ENCODE measurements around the gene NHSL2. TPM values are rescaled to one million over a fixed set of nuclear protein-coding genes. Genes with fewer than 3 reads are reported as not detected.
"Not testable (repeated sequence)": the region's sequence is repeated elsewhere in the genome, so short reads cannot be mapped to it uniquely, and the experiment has no call there.

Gene NHSL2
- 1 to 10 TPM in 1 of 2 experiments, under 1 TPM in 1; 0.45 to 2.2 TPM for total RNA-seq

GRCh38 chrX:71910643-71910985, at the start of gene NHSL2:
NHSL2 (plus strand) TSS chrX:71910845.
- Mint-ChIP-seq H3K27me3 (peaks cover 55% of the 10 kb centered on the region), H3K9me3 (ENCODE audit: low read depth) (no peaks in the 10 kb centered on the region), H3K36me3 (no peaks in the 10 kb centered on the region), H3K27ac (no peak within 1 kb of the TSS), H3K4me1 (no peaks in the 10 kb centered on the region), H3K4me3 (no peak within 1 kb of the TSS)
- CTCF ChIA-PET, result interaction anchor here (0.8 kb wide), 1 partner anchor 15 kb away, joined by 3 read pairs; no protein-coding TSS in a partner anchor
- ATAC-seq (peak; percentile 58), DNase-seq (no peak)

GRCh38 chrX:71867680-71868079, 43.0 kb upstream of the NHSL2 start:
- H3K36me3 Mint-ChIP-seq, result no peaks in the 10 kb centered on the region
- peaks cover 32% of the 10 kb centered on the region for H3K27me3 Mint-ChIP-seq
- no peaks in the 10 kb centered on the region for H3K9me3 Mint-ChIP-seq (ENCODE audit: low read depth)
- ATAC-seq, result no peak
- CTCF ChIA-PET, result no interaction called here
- H3K4me1 Mint-ChIP-seq, result peaks cover 10% of the 10 kb centered on the region
- no peak overlapping the region for H3K4me3 Mint-ChIP-seq
- no peak overlapping the region for H3K27ac Mint-ChIP-seq
- DNase-seq, result no peak

GRCh38 chrX:71869566-71869965, 41.1 kb upstream of the NHSL2 start:
- peaks cover 18% of the 10 kb centered on the region for H3K27me3 Mint-ChIP-seq
- H3K27ac Mint-ChIP-seq; H3K4me1 Mint-ChIP-seq; H3K9me3 Mint-ChIP-seq (ENCODE audit: low read depth); DNase-seq; CTCF ChIA-PET; H3K36me3 Mint-ChIP-seq; H3K4me3 Mint-ChIP-seq; ATAC-seq: not testable (repeated sequence)

- peaks cover 10% of the 10 kb centered on the region for H3K4me1 Mint-ChIP-seq
- no peak for ATAC-seq
- peaks cover 12% of the 10 kb centered on the region for H3K27me3 Mint-ChIP-seq
- no peaks in the 10 kb centered on the region for H3K36me3 Mint-ChIP-seq
- DNase-seq, result no peak
- CTCF ChIA-PET, result no interaction called here
- H3K4me3 Mint-ChIP-seq, result no peak overlapping the region
- H3K27ac Mint-ChIP-seq, result no peak overlapping the region
- H3K9me3 Mint-ChIP-seq (ENCODE audit: low read depth), result no peaks in the 10 kb centered on the region
Measured at GRCh38 chrX:71870208-71871098, 40.2 kb upstream of the NHSL2 start.

- no peaks in the 10 kb centered on the region for H3K9me3 Mint-ChIP-seq (ENCODE audit: low read depth)
- CTCF ChIA-PET, result no interaction called here
- H3K27ac Mint-ChIP-seq, result no peak overlapping the region
- H3K4me1 Mint-ChIP-seq, result peaks cover 10% of the 10 kb centered on the region
- DNase-seq (no peak), ATAC-seq (no peak)
- no peaks in the 10 kb centered on the region for H3K36me3 Mint-ChIP-seq
- peaks cover 12% of the 10 kb centered on the region for H3K27me3 Mint-ChIP-seq
- no peak overlapping the region for H3K4me3 Mint-ChIP-seq
Measured at GRCh38 chrX:71871367-71871766, 39.3 kb upstream of the NHSL2 start.

- peaks cover 13% of the 10 kb centered on the region for H3K27me3 Mint-ChIP-seq
- no peak for ATAC-seq
- CTCF ChIA-PET, result no interaction called here
- no peak for DNase-seq
- no peak overlapping the region for H3K4me3 Mint-ChIP-seq
- H3K27ac Mint-ChIP-seq, result no peak overlapping the region
- no peaks in the 10 kb centered on the region for H3K36me3 Mint-ChIP-seq
- peaks cover 10% of the 10 kb centered on the region for H3K4me1 Mint-ChIP-seq
- no peaks in the 10 kb centered on the region for H3K9me3 Mint-ChIP-seq (ENCODE audit: low read depth)
Measured at GRCh38 chrX:71872542-71873458, 37.8 kb upstream of the NHSL2 start.

- no peaks in the 10 kb centered on the region for H3K9me3 Mint-ChIP-seq (ENCODE audit: low read depth)
- peaks cover 13% of the 10 kb centered on the region for H3K27me3 Mint-ChIP-seq
- CTCF ChIA-PET, result no interaction called here
- DNase-seq (no peak), ATAC-seq (no peak)
- no peak overlapping the region for H3K4me3 Mint-ChIP-seq
- H3K36me3 Mint-ChIP-seq, result no peaks in the 10 kb centered on the region
- no peak overlapping the region for H3K27ac Mint-ChIP-seq
- H3K4me1 Mint-ChIP-seq, result peaks cover 10% of the 10 kb centered on the region
Measured at GRCh38 chrX:71873459-71873833, 37.2 kb upstream of the NHSL2 start.

- H3K9me3 Mint-ChIP-seq (ENCODE audit: low read depth); CTCF ChIA-PET; H3K36me3 Mint-ChIP-seq; DNase-seq; H3K27ac Mint-ChIP-seq; H3K4me1 Mint-ChIP-seq; H3K4me3 Mint-ChIP-seq; ATAC-seq: not testable (repeated sequence)
- H3K27me3 Mint-ChIP-seq, result peaks cover 19% of the 10 kb centered on the region
Measured at GRCh38 chrX:71876841-71877240, 33.8 kb upstream of the NHSL2 start.

- ATAC-seq (no peak), DNase-seq (no peak)
- Mint-ChIP-seq H3K9me3 (ENCODE audit: low read depth) (no peaks in the 10 kb centered on the region), H3K36me3 (no peaks in the 10 kb centered on the region), H3K27me3 (peaks cover 8% of the 10 kb centered on the region), H3K27ac (no peak overlapping the region), H3K4me3 (no peak overlapping the region), H3K4me1 (no peaks in the 10 kb centered on the region)
- CTCF ChIA-PET, result no interaction called here
Measured at GRCh38 chrX:71885099-71885498, 25.5 kb upstream of the NHSL2 start.

GRCh38 chrX:71895607-71896006, 15.0 kb upstream of the NHSL2 start:
- Mint-ChIP-seq H3K9me3 (ENCODE audit: low read depth) (no peaks in the 10 kb centered on the region), H3K4me1 (no peaks in the 10 kb centered on the region), H3K4me3 (no peak overlapping the region), H3K36me3 (no peaks in the 10 kb centered on the region), H3K27ac (no peak overlapping the region), H3K27me3 (peaks cover 4% of the 10 kb centered on the region)
- ATAC-seq (no peak), DNase-seq (no peak)
- CTCF ChIA-PET, result no interaction called here

GRCh38 chrX:71906144-71906543, 4.5 kb upstream of the NHSL2 start:
- Mint-ChIP-seq H3K36me3 (no peaks in the 10 kb centered on the region), H3K4me3 (no peak overlapping the region), H3K27me3 (peaks cover 17% of the 10 kb centered on the region), H3K27ac (no peak overlapping the region), H3K4me1 (no peaks in the 10 kb centered on the region), H3K9me3 (ENCODE audit: low read depth) (no peaks in the 10 kb centered on the region)
- CTCF ChIA-PET, result no interaction called here
- DNase-seq, result no peak
- no peak for ATAC-seq

GRCh38 chrX:71908387-71908786, 2.3 kb upstream of the NHSL2 start:
- DNase-seq, result no peak
- Mint-ChIP-seq H3K4me1 (no peaks in the 10 kb centered on the region), H3K27ac (no peak overlapping the region), H3K9me3 (ENCODE audit: low read depth) (no peaks in the 10 kb centered on the region), H3K4me3 (no peak overlapping the region), H3K36me3 (no peaks in the 10 kb centered on the region), H3K27me3 (peaks cover 36% of the 10 kb centered on the region)
- CTCF ChIA-PET, result no interaction called here
- ATAC-seq, result no peak

- CTCF ChIA-PET, result no interaction called here
- no peak overlapping the region for H3K4me3 Mint-ChIP-seq
- no peaks in the 10 kb centered on the region for H3K9me3 Mint-ChIP-seq (ENCODE audit: low read depth)
- H3K27ac Mint-ChIP-seq, result no peak overlapping the region
- DNase-seq (no peak), ATAC-seq (no peak)
- H3K4me1 Mint-ChIP-seq, result no peaks in the 10 kb centered on the region
- H3K36me3 Mint-ChIP-seq, result no peaks in the 10 kb centered on the region
- peaks cover 50% of the 10 kb centered on the region for H3K27me3 Mint-ChIP-seq
Measured at GRCh38 chrX:71909956-71910355, 689 bp upstream of the NHSL2 start.

Data from activated CD8-positive, alpha-beta memory T cell treated with anti-CD3 and anti-CD28 coated beads, Interleukin-2, amount 10 ng/mL, durations not matched to agents 7 days and 5 days (primary cell).